Lower leg skin (tissue), 3 donors: Measurements from ENCODE around the gene RPS27L.

Experiments
- POLR2A ChIP-seq, 2 donors: fragments of 450-650 bp; IDR thresholded peaks; one replicate each; pipeline ENCODE4 v1.6.1; 2016 to 2017; ENCODE audit warnings: antibody characterized with exemption in 2 of 2, mild to moderate bottlenecking in 1 of 2, moderate library complexity in 1 of 2
- TF ChIP-seq, protein P1 (sequence below), 3 donors: fragments of 450-650 bp; IDR thresholded peaks; one replicate each; pipeline ENCODE4 v1.5.1; 2016; ENCODE audit warnings: antibody characterized with exemption in 3 of 3, mild to moderate bottlenecking in 3 of 3, moderate library complexity in 2 of 3

GRCh38 chr15:63112871-63113270 lies 44.4 kb downstream of the RPS27L start:
- TF ChIP-seq, protein P1, sequence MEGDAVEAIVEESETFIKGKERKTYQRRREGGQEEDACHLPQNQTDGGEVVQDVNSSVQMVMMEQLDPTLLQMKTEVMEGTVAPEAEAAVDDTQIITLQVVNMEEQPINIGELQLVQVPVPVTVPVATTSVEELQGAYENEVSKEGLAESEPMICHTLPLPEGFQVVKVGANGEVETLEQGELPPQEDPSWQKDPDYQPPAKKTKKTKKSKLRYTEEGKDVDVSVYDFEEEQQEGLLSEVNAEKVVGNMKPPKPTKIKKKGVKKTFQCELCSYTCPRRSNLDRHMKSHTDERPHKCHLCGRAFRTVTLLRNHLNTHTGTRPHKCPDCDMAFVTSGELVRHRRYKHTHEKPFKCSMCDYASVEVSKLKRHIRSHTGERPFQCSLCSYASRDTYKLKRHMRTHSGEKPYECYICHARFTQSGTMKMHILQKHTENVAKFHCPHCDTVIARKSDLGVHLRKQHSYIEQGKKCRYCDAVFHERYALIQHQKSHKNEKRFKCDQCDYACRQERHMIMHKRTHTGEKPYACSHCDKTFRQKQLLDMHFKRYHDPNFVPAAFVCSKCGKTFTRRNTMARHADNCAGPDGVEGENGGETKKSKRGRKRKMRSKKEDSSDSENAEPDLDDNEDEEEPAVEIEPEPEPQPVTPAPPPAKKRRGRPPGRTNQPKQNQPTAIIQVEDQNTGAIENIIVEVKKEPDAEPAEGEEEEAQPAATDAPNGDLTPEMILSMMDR (IDR thresholded peaks at IDR 0.05): no peak
- no peak for TF ChIP-seq POLR2A (IDR thresholded peaks at IDR 0.05)
